WTC11 (cell line): ENCODE data around the gene ERC1. TPM values are rescaled to one million over a fixed set of nuclear protein-coding genes. Genes with fewer than 3 reads are reported as not detected.

ENCODE experiments used
- ATAC-seq: fragments of 200-7000 bp; cut with Tn5 transposase; 2 replicates; pipeline ENCODE4 v1.10.0; 2021; ENCODE audit warnings: mild to moderate bottlenecking, moderate library complexity
- CTCF ChIA-PET: fragments of 300-600 bp; sonication (Branson Sonifier 250); formaldehyde crosslinking; loops from one replicate; lab custom pipeline; 2021; ENCODE audit warnings: antibody characterized with exemption; lab: Charles Lee
- POLR2A ChIA-PET: fragments of 350-600 bp; sonication (Branson Sonifier 250); formaldehyde crosslinking; loops from one replicate; lab custom pipeline; 2021; ENCODE audit warnings: antibody characterized with exemption; lab: Charles Lee
- DNase-seq: peaks from one replicate; pipeline ENCODE4 v3.0.0; 2021; ENCODE audit warnings: low spot score
- H3K27ac Mint-ChIP-seq: 2 replicates; pipeline ENCODE4 v1.8.0; 2021; ENCODE audit warnings: mixed read lengths
- H3K27me3 Mint-ChIP-seq: 2 replicates; pipeline ENCODE4 v1.8.0; 2021; ENCODE audit warnings: low read depth, mild to moderate bottlenecking, moderate library complexity, mixed read lengths
- H3K36me3 Mint-ChIP-seq: 2 replicates; pipeline ENCODE4 v1.8.0; 2021; ENCODE audit warnings: mixed read lengths
- H3K4me1 Mint-ChIP-seq: 2 replicates; pipeline ENCODE4 v1.8.0; 2022; ENCODE audit warnings: mixed read lengths
- H3K4me3 Mint-ChIP-seq: 2 replicates; pipeline ENCODE4 v1.8.0; 2021; ENCODE audit warnings: mild to moderate bottlenecking, moderate library complexity, mixed read lengths
- H3K9me3 Mint-ChIP-seq: 2 replicates; pipeline ENCODE4 v1.8.0; 2021; ENCODE audit warnings: mixed read lengths
- ATF1 ChIP-seq: sonication (generic); formaldehyde crosslinking; IDR thresholded peaks from 2 replicates; pipeline ENCODE4 v1.8.1; 2023; ENCODE audit warnings: mild to moderate bottlenecking, moderate library complexity, missing genetic modification reagents
- ESRRA ChIP-seq: sonication (generic); formaldehyde crosslinking; IDR thresholded peaks from 2 replicates; pipeline ENCODE4 v1.8.1; 2022; ENCODE audit warnings: mild to moderate bottlenecking, missing genetic modification reagents, borderline replicate concordance
- FOXJ3 ChIP-seq: sonication (generic); formaldehyde crosslinking; IDR thresholded peaks from 2 replicates; pipeline ENCODE4 v1.9.0; 2021; ENCODE audit warnings: missing genetic modification reagents, mild to moderate bottlenecking, borderline replicate concordance
- GRHL2 ChIP-seq: fragments of 250-450 bp; sonication (Bioruptor Pico); IDR thresholded peaks from 2 replicates; pipeline ENCODE4 v1.8.0; 2022; ENCODE audit warnings: mild to moderate bottlenecking, moderate library complexity; ENCODE audit not compliant: insufficient replicate concordance, severe bottlenecking
- IRF2 ChIP-seq: sonication (generic); formaldehyde crosslinking; IDR thresholded peaks from 2 replicates; pipeline ENCODE4 v1.8.0; 2022; ENCODE audit warnings: low read depth, missing genetic modification reagents, borderline replicate concordance
- JAZF1 ChIP-seq: fragments of 250-450 bp; sonication (Bioruptor Pico); IDR thresholded peaks from 2 replicates; pipeline ENCODE4 v1.9.0; 2021; ENCODE audit warnings: moderate library complexity, mild to moderate bottlenecking, inconsistent platforms
- NFATC4 ChIP-seq: fragments of 250-450 bp; sonication (Bioruptor Pico); IDR thresholded peaks from 2 replicates; pipeline ENCODE4 v1.9.0; 2021; ENCODE audit warnings: mild to moderate bottlenecking
- NR3C1 ChIP-seq: sonication (generic); formaldehyde crosslinking; conservative IDR thresholded peaks from 2 replicates; pipeline ENCODE4 v1.8.1; 2023; ENCODE audit warnings: low read depth, mild to moderate bottlenecking, missing genetic modification reagents
- PREB ChIP-seq: sonication (generic); formaldehyde crosslinking; IDR thresholded peaks from 2 replicates; pipeline ENCODE4 v1.8.1; 2022; ENCODE audit warnings: mild to moderate bottlenecking, missing genetic modification reagents, moderate library complexity, borderline replicate concordance
- SMAD4 ChIP-seq: sonication (generic); formaldehyde crosslinking; IDR thresholded peaks from 2 replicates; pipeline ENCODE4 v1.8.0; 2022; ENCODE audit warnings: mild to moderate bottlenecking, missing genetic modification reagents
- SOX15 ChIP-seq: fragments of 250-450 bp; sonication (Bioruptor Pico); IDR thresholded peaks from 2 replicates; pipeline ENCODE4 v1.9.0; 2021; ENCODE audit warnings: mild to moderate bottlenecking
- TP53 ChIP-seq: sonication (generic); formaldehyde crosslinking; IDR thresholded peaks from 2 replicates; pipeline ENCODE4 v1.8.1; 2023; ENCODE audit warnings: mild to moderate bottlenecking, missing genetic modification reagents
- ZBTB21 ChIP-seq: sonication (generic); formaldehyde crosslinking; IDR thresholded peaks from 2 replicates; pipeline ENCODE4 v1.8.1; 2023; ENCODE audit warnings: mild to moderate bottlenecking, missing genetic modification reagents, borderline replicate concordance
- ZNF396 ChIP-seq: fragments of 250-450 bp; sonication (Bioruptor Pico); IDR thresholded peaks from 2 replicates; pipeline ENCODE4 v1.8.0; 2021; ENCODE audit warnings: mild to moderate bottlenecking, moderate library complexity, borderline replicate concordance
- ZNF423 ChIP-seq: fragments of 250-450 bp; sonication (Bioruptor Pico); IDR thresholded peaks from 2 replicates; pipeline ENCODE4 v2.1.2; 2022; ENCODE audit warnings: mild to moderate bottlenecking, moderate library complexity
- total RNA-seq: library from RNA; stranded (reverse); gene quantifications from 3 replicates; pipeline ENCODE4 v1.2.3, GENCODE V29; 2021
- TF ChIP-seq, protein P1 (sequence below): sonication (generic); formaldehyde crosslinking; IDR thresholded peaks from 2 replicates; pipeline ENCODE4 v1.8.1; 2022; ENCODE audit warnings: missing genetic modification reagents, borderline replicate concordance
- TF ChIP-seq, protein P2 (sequence below): sonication (generic); formaldehyde crosslinking; conservative IDR thresholded peaks from 2 replicates; pipeline ENCODE4 v1.8.1; 2022; ENCODE audit warnings: mild to moderate bottlenecking, missing genetic modification reagents
- TF ChIP-seq, protein P3 (sequence below): sonication (generic); formaldehyde crosslinking; IDR thresholded peaks from 2 replicates; pipeline ENCODE4 v1.8.0; 2022; ENCODE audit warnings: missing genetic modification reagents

Gene ERC1
- total RNA-seq, 1 experiment from 2014 or later: 47.5 TPM

GRCh38 chr12:1463073-1463905 lies 472.3 kb downstream of the ERC1 start (continued):
- TF ChIP-seq, protein P1, sequence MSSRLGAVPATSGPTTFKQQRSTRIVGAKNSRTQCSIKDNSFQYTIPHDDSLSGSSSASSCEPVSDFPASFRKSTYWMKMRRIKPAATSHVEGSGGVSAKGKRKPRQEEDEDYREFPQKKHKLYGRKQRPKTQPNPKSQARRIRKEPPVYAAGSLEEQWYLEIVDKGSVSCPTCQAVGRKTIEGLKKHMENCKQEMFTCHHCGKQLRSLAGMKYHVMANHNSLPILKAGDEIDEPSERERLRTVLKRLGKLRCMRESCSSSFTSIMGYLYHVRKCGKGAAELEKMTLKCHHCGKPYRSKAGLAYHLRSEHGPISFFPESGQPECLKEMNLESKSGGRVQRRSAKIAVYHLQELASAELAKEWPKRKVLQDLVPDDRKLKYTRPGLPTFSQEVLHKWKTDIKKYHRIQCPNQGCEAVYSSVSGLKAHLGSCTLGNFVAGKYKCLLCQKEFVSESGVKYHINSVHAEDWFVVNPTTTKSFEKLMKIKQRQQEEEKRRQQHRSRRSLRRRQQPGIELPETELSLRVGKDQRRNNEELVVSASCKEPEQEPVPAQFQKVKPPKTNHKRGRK: no peak
- TF ChIP-seq, protein P2, sequence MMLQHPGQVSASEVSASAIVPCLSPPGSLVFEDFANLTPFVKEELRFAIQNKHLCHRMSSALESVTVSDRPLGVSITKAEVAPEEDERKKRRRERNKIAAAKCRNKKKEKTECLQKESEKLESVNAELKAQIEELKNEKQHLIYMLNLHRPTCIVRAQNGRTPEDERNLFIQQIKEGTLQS (CRISPR knock-in tag): no peak
- TF ChIP-seq JAZF1 (CRISPR knock-in tag) (no peak), ATF1 (CRISPR knock-in tag) (no peak)
- TF ChIP-seq, all 79 proteins: peak for 0

DNA sequence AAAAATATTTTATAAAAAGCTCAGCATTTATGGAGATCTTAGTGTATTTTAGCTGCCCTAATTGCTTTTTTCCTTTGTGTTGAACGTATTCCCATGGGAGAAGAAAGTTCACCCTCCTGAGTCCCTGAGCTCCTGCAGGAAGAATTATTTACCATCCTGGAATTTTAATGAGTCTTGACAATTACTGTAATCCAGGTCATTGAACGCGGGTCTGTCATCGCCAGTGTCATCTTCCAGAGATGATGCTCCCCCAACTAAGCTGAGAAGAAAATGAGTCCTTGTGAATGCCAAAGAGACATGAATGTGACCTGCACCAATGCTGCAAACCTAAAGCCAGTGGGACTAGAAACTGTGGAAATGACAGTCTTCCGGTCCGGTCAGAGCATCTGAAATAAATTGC lies 473.9 kb downstream of the ERC1 start:
- Mint-ChIP-seq H3K36me3 (peaks cover 3% of the 10 kb centered on the region), H3K4me1 (peaks cover 4% of the 10 kb centered on the region), H3K27me3 (no peaks in the 10 kb centered on the region), H3K9me3 (peaks cover 17% of the 10 kb centered on the region), H3K4me3 (no peak overlapping the region), H3K27ac (no peak overlapping the region)
- no peak for DNase-seq
- TF ChIP-seq GRHL2 (CRISPR knock-in tag) (no peak), PREB (no peak), FOXJ3 (CRISPR knock-in tag) (no peak), IRF2 (CRISPR knock-in tag) (no peak), SMAD4 (CRISPR knock-in tag) (no peak), ZNF423 (CRISPR knock-in tag) (no peak), NFATC4 (CRISPR knock-in tag) (no peak), TP53 (no peak), ZBTB21 (no peak), SOX15 (CRISPR knock-in tag) (no peak), ZNF396 (CRISPR knock-in tag) (no peak), ESRRA (no peak), NR3C1 (CRISPR knock-in tag) (no peak)
- TF ChIP-seq, protein P3, sequence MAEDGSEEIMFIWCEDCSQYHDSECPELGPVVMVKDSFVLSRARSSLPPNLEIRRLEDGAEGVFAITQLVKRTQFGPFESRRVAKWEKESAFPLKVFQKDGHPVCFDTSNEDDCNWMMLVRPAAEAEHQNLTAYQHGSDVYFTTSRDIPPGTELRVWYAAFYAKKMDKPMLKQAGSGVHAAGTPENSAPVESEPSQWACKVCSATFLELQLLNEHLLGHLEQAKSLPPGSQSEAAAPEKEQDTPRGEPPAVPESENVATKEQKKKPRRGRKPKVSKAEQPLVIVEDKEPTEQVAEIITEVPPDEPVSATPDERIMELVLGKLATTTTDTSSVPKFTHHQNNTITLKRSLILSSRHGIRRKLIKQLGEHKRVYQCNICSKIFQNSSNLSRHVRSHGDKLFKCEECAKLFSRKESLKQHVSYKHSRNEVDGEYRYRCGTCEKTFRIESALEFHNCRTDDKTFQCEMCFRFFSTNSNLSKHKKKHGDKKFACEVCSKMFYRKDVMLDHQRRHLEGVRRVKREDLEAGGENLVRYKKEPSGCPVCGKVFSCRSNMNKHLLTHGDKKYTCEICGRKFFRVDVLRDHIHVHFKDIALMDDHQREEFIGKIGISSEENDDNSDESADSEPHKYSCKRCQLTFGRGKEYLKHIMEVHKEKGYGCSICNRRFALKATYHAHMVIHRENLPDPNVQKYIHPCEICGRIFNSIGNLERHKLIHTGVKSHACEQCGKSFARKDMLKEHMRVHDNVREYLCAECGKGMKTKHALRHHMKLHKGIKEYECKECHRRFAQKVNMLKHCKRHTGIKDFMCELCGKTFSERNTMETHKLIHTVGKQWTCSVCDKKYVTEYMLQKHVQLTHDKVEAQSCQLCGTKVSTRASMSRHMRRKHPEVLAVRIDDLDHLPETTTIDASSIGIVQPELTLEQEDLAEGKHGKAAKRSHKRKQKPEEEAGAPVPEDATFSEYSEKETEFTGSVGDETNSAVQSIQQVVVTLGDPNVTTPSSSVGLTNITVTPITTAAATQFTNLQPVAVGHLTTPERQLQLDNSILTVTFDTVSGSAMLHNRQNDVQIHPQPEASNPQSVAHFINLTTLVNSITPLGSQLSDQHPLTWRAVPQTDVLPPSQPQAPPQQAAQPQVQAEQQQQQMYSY: no peak
- no peak for ATAC-seq
- ChIA-PET CTCF (interaction anchor here (0.6 to 2.0 kb wide), 3 partner anchors 34 to 515 kb away, joined by 4 to 8 read pairs (median 4); partner anchors contain the start of gene RAD52), POLR2A (interaction anchor here (0.7 kb wide), 1 partner anchor 96 kb away, joined by 9 read pairs; no protein-coding TSS in a partner anchor)
